Measurements from ENCODE around the gene ZNF366.

Gene ZNF366

GRCh38 chr5:72487177-72487576 is 20.0 kb downstream of the ZNF366 start:
- Mint-ChIP-seq H3K4me1 (ENCODE audit: low read depth) (no peaks in the 10 kb centered on the region), H3K27ac (no peak overlapping the region)

DNA sequence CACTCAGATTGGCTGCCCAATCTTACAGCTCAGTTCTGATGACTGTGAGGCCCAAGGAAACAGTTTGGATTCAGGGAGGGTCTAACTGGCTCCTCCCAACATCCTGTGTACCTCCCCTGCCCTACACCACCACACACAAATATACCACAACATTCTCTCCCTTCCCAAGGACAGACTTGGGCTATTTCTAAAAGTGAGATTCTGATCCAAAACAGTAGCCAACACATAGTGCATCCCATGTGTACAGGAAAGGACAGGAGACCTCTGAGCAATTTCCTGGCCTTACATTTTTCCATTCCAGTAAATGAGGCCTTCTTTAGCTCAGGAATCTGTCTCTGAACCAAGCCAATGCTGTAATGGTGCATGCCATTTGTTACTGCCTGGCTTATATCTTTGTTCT is 20.8 kb downstream of the ZNF366 start:
- no peak overlapping the region for H3K27ac Mint-ChIP-seq
- H3K4me1 Mint-ChIP-seq (ENCODE audit: low read depth) = no peaks in the 10 kb centered on the region
- no peaks in the 10 kb centered on the region for H3K9me3 Mint-ChIP-seq (ENCODE audit: low read depth)
- H3K36me3 Mint-ChIP-seq = no peaks in the 10 kb centered on the region
- peaks cover 1% of the 10 kb centered on the region for H3K27me3 Mint-ChIP-seq
- H3K4me3 Mint-ChIP-seq = no peak overlapping the region

More at GRCh38 chr5:72487177-72487576, 20.0 kb downstream of the ZNF366 start:
- H3K36me3 Mint-ChIP-seq = no peaks in the 10 kb centered on the region
- peaks cover 1% of the 10 kb centered on the region for H3K27me3 Mint-ChIP-seq
- H3K9me3 Mint-ChIP-seq (ENCODE audit: low read depth) = no peaks in the 10 kb centered on the region
- H3K4me3 Mint-ChIP-seq = no peak overlapping the region

DNA sequence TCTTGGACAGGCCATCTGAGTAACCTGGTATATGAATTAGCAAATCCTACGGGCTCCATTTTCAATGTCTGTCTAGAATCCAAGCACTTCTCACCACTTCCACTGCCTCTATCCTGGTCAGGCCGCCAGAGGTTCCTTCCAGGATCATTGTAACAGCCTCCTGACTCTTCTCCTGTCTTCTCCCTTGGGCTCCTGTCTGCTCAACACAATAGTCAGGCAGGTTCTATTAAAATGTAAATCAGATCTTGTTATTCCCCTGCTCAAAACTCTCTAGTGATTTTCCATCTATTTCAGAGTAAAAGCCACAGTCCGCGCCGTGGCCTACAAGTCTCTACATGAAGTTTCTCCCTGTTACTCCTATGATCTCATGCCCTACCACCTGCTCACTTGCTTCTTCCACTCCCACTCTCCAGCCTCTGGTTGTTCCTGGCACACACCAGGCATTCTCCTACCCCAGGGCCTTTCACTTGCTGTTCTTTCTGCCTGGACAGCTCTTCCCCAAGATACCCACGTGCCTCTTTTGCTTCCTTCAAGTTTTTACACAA is 21.7 kb downstream of the ZNF366 start:
- Mint-ChIP-seq H3K36me3 (no peaks in the 10 kb centered on the region), H3K4me3 (no peak overlapping the region)

DNA sequence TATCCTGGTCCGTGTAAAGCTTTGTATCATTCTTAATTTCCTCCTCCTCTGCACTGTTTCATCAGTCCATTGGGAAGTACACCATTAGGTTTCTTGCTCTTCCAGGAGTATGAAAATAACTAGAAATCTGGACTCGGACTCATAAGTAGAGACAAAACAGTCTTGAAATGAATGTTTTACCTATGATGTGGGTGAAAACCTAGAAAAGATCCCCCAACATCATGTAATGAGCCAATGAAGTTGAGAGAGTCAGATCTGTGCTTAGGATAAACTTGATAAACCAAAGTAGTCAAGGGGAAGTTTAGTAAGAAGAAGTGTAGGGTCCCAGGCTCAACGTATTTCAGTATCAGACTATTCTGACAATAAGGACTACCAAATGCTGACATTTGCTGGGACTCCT is 25.2 kb downstream of the ZNF366 start:
- Mint-ChIP-seq H3K27ac (no peak overlapping the region), H3K4me1 (ENCODE audit: low read depth) (no peaks in the 10 kb centered on the region), H3K4me3 (no peak overlapping the region), H3K9me3 (ENCODE audit: low read depth) (no peaks in the 10 kb centered on the region), H3K36me3 (no peaks in the 10 kb centered on the region), H3K27me3 (peaks cover 3% of the 10 kb centered on the region)

More for the DNA sequence above, 21.7 kb downstream of the ZNF366 start:
- Mint-ChIP-seq H3K27ac (no peak overlapping the region), H3K27me3 (peaks cover 1% of the 10 kb centered on the region), H3K4me1 (ENCODE audit: low read depth) (no peaks in the 10 kb centered on the region), H3K9me3 (ENCODE audit: low read depth) (no peaks in the 10 kb centered on the region)

- H3K9me3 Mint-ChIP-seq (ENCODE audit: low read depth) = no peaks in the 10 kb centered on the region
- H3K4me1 Mint-ChIP-seq (ENCODE audit: low read depth) = no peaks in the 10 kb centered on the region
- H3K36me3 Mint-ChIP-seq = no peaks in the 10 kb centered on the region
- H3K4me3 Mint-ChIP-seq = no peak overlapping the region
- H3K27me3 Mint-ChIP-seq = peaks cover 3% of the 10 kb centered on the region
- no peak overlapping the region for H3K27ac Mint-ChIP-seq
Measured at GRCh38 chr5:72480841-72481240, 26.4 kb downstream of the ZNF366 start.

DNA sequence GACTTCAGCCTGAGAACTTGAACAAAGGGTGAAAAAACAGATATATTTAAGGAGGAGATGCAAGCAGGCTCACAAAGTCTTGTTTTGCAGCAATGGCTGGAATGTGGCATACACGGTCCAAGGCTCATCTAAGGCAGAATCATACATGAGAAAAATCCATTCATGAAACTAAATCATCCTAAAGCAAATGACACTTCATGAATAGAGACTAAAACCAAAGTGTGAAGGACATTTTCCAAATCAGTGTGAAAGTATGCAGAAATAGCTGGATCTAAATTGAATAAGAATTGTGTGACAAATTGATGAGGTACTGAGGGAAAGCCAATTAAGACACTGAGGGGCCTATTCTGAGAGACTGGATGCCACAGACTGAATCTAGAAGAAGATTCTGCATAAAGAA is 27.3 kb downstream of the ZNF366 start:
- Mint-ChIP-seq H3K27ac (no peak overlapping the region), H3K36me3 (no peaks in the 10 kb centered on the region), H3K27me3 (peaks cover 3% of the 10 kb centered on the region), H3K4me1 (ENCODE audit: low read depth) (no peaks in the 10 kb centered on the region), H3K9me3 (ENCODE audit: low read depth) (no peaks in the 10 kb centered on the region), H3K4me3 (no peak overlapping the region)

- no peak overlapping the region for H3K27ac Mint-ChIP-seq
- H3K4me3 Mint-ChIP-seq = no peak overlapping the region
- no peaks in the 10 kb centered on the region for H3K4me1 Mint-ChIP-seq (ENCODE audit: low read depth)
- no peaks in the 10 kb centered on the region for H3K9me3 Mint-ChIP-seq (ENCODE audit: low read depth)
- H3K36me3 Mint-ChIP-seq = no peaks in the 10 kb centered on the region
- H3K27me3 Mint-ChIP-seq = peaks cover 9% of the 10 kb centered on the region
Measured at GRCh38 chr5:72478684-72479083, 28.5 kb downstream of the ZNF366 start.

DNA sequence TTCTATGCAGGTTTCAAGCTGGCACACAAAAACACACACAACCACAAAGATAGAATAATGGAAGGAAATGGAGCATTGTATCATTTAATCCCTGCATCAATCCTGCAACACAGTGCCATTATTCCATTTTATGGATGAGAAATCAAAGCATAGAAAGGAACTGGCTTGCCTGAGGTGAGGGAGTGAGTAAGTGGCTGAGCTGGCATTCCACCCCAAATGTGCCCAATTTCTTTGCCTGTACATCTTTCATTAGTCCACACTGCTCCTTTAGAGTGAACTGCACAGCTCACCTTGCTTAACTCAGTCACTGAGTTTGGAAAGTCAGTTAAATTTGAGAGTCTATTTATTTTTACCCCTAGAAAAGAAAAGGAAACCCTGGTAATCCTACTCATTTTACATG is 28.9 kb downstream of the ZNF366 start:
- H3K4me1 Mint-ChIP-seq (ENCODE audit: low read depth) = no peaks in the 10 kb centered on the region
- H3K27ac Mint-ChIP-seq = no peak overlapping the region

GRCh38 chr5:72477644-72478043 is 29.6 kb downstream of the ZNF366 start:
- Mint-ChIP-seq H3K4me3 (no peak overlapping the region), H3K36me3 (no peaks in the 10 kb centered on the region), H3K4me1 (ENCODE audit: low read depth) (no peaks in the 10 kb centered on the region), H3K9me3 (ENCODE audit: low read depth) (no peaks in the 10 kb centered on the region), H3K27ac (no peak overlapping the region), H3K27me3 (peaks cover 19% of the 10 kb centered on the region)

More for the DNA sequence above, 28.9 kb downstream of the ZNF366 start:
- Mint-ChIP-seq H3K36me3 (no peaks in the 10 kb centered on the region), H3K27me3 (peaks cover 13% of the 10 kb centered on the region), H3K4me3 (no peak overlapping the region), H3K9me3 (ENCODE audit: low read depth) (no peaks in the 10 kb centered on the region)

DNA sequence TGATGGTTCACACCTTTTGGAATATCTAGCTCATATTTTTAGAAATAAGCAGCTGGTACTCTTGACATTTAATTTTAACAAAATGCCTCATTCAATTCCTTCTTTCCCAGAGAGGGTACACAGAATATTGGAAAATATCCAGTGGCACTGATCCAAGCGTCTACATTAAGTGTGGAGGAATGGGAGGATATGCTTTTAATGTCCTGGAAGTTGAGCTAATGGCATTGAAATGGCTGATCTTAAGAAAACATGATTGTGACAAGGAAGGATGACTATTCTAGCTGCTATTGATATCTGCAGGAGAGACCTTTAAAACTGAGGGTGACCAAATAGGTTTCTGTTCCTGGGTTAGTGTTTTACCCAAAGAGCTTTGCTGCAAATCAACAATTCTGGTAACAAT is 30.0 kb downstream of the ZNF366 start:
- Mint-ChIP-seq H3K27ac (no peak overlapping the region), H3K4me1 (ENCODE audit: low read depth) (no peaks in the 10 kb centered on the region), H3K27me3 (peaks cover 20% of the 10 kb centered on the region), H3K9me3 (ENCODE audit: low read depth) (no peaks in the 10 kb centered on the region), H3K36me3 (no peaks in the 10 kb centered on the region), H3K4me3 (no peak overlapping the region)

DNA sequence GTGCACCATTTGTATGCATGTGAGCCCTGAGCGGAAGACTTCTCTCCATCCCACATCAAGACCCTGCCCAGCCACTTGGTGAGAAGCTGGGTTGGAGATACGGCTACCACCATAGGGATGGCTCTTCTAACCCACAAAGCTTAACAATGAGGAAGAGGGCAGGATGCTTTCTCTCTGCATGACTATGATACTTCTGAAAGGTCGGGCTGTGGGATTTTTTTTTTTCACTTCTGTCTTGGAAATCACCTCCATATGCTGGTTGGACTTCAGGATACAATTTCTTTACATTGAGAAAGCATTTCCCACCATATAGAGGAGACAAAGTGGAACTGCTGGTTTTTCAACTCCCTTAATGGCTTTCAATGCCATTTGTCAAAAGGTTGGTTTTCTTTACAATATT is 30.5 kb downstream of the ZNF366 start:
- Mint-ChIP-seq H3K4me1 (ENCODE audit: low read depth) (no peaks in the 10 kb centered on the region), H3K36me3 (no peaks in the 10 kb centered on the region), H3K27me3 (peaks cover 20% of the 10 kb centered on the region), H3K9me3 (ENCODE audit: low read depth) (no peaks in the 10 kb centered on the region), H3K4me3 (no peak overlapping the region), H3K27ac (no peak overlapping the region)

GRCh38 chr5:72476275-72476674 is 30.9 kb downstream of the ZNF366 start:
- H3K4me1 Mint-ChIP-seq (ENCODE audit: low read depth) = no peaks in the 10 kb centered on the region
- no peaks in the 10 kb centered on the region for H3K36me3 Mint-ChIP-seq

DNA sequence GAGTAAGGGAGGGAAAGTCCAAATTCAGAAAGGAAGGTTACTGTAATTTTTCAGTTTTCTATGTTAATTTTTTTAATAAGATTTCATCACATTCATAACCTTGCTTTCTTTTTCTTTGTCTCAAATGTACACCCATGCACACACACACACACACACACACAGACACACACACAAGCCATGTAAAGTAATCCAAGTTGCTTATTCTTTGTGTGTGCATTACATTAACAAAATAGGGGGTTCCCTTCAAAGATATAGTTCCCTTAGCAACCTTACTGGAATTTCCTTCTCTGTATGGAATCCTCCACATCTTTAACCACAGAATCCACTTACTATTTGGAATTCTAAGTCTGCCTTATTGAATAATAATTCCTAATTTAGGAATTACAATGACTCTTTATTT is 32.7 kb downstream of the ZNF366 start:
- H3K4me3 Mint-ChIP-seq = no peak overlapping the region
- no peaks in the 10 kb centered on the region for H3K9me3 Mint-ChIP-seq (ENCODE audit: low read depth)
- no peaks in the 10 kb centered on the region for H3K36me3 Mint-ChIP-seq
- no peaks in the 10 kb centered on the region for H3K4me1 Mint-ChIP-seq (ENCODE audit: low read depth)
- no peak overlapping the region for H3K27ac Mint-ChIP-seq
- peaks cover 30% of the 10 kb centered on the region for H3K27me3 Mint-ChIP-seq

More at GRCh38 chr5:72476275-72476674, 30.9 kb downstream of the ZNF366 start:
- H3K27me3 Mint-ChIP-seq = peaks cover 20% of the 10 kb centered on the region
- no peak overlapping the region for H3K4me3 Mint-ChIP-seq
- no peaks in the 10 kb centered on the region for H3K9me3 Mint-ChIP-seq (ENCODE audit: low read depth)
- no peak overlapping the region for H3K27ac Mint-ChIP-seq

GRCh38 chr5:72474046-72474500 is 33.1 kb downstream of the ZNF366 start:
- Mint-ChIP-seq H3K9me3 (ENCODE audit: low read depth) (no peaks in the 10 kb centered on the region), H3K27me3 (peaks cover 30% of the 10 kb centered on the region), H3K4me3 (no peak overlapping the region), H3K27ac (no peak overlapping the region), H3K4me1 (ENCODE audit: low read depth) (no peaks in the 10 kb centered on the region), H3K36me3 (no peaks in the 10 kb centered on the region)

DNA sequence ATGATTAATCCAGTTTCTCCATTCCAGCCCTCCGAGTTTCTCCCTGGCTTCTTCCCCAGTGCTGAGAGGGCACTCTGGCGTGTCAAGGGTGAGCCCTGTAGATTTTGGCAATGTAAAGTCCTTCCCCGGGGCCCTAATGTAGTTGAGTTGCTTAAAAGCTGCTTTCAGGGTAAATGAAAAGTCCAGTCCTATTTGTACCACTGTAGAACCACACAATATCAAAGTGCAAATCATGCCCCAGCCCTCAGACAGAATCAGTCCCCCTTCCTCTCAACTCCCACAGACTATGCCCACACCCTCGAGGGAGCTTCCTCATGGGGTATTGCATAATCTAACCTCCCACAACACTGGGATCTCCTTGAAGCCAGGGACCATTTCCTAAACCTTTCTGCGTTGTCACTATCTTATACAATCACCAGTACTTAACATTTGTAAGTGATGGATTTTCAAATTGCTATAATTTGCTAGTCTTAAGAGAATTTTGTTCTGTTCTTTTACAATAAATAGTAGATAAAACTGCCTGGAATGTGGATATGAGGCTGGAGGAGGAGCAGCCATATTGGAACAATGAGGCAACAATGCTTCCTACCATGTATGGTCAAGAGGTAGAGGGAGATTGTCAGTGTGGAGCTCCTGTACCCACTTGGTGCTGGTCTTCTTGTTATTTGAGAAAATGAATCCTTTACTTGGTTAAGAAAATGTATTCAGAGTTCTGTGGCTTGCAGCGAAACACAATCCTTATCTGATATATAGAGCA is 34.4 kb downstream of the ZNF366 start:
- no peak overlapping the region for H3K4me3 Mint-ChIP-seq
- no peaks in the 10 kb centered on the region for H3K9me3 Mint-ChIP-seq (ENCODE audit: low read depth)
- H3K27me3 Mint-ChIP-seq = peaks cover 30% of the 10 kb centered on the region
- H3K4me1 Mint-ChIP-seq (ENCODE audit: low read depth) = no peaks in the 10 kb centered on the region
- H3K36me3 Mint-ChIP-seq = no peaks in the 10 kb centered on the region
- H3K27ac Mint-ChIP-seq = no peak overlapping the region

- H3K27me3 Mint-ChIP-seq = peaks cover 28% of the 10 kb centered on the region
- no peaks in the 10 kb centered on the region for H3K36me3 Mint-ChIP-seq
- no peak overlapping the region for H3K4me3 Mint-ChIP-seq
- no peaks in the 10 kb centered on the region for H3K4me1 Mint-ChIP-seq (ENCODE audit: low read depth)
- H3K9me3 Mint-ChIP-seq (ENCODE audit: low read depth) = no peaks in the 10 kb centered on the region
- H3K27ac Mint-ChIP-seq = no peak overlapping the region
Measured at GRCh38 chr5:72472031-72472430, 35.2 kb downstream of the ZNF366 start.

All from activated naive CD8-positive, alpha-beta T cell (primary cell).